Measurements from ENCODE around the gene CTXN1. TPM values are rescaled to one million over a fixed set of nuclear protein-coding genes. Genes with fewer than 3 reads are reported as not detected.
"Not testable (repeated sequence)": the region's sequence is repeated elsewhere in the genome, so short reads cannot be mapped to it uniquely, and the experiment has no call there.

Gene CTXN1
- total and polyA plus RNA-seq, 9 donors, result 1.4 to 99.7 (median 5.4) TPM; not detected in 1

DNA sequence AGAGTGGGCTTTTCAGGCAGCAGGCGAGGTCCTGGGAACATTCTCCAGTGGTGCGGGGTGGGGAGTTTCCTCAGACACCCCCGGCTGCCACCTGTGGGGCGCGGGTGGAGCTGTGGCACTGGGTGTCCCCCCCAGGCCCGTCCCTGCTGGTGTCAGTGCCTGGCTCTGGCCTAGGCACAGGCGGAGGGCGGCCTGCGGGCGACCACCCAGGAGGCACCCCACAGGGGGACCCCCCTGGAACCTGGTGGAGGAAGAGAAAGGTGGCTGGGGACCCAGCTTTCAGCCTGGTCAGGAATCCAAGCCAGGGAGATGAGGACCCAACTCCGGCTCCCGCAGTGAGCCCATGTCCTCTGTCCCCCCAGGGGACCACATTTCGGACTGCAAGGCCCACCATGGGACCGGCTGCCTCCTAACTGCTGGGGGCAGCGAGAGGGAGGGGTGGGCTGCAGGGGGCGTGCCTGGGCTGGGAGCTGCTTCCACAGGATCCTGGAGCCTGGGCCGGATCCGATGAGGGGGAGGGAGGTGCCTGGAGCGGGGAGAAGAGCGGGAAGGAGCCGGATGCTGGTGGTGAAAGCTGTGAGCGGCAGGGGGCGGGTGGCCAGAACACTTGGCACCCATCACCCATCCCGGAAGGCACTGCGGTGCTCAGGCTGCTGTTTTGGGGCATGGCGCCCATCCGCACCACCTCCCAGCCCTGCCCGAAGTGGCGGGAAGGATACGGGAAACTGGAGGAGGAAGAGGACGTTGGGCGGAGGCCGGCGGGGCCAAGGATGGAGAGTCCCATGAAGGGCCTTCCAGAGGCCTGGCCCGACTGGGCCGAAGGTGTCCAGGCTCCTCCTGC is 5.5 kb upstream of the CTXN1 start:
- no peak for TF ChIP-seq POLR2A (IDR thresholded peaks at IDR 0.05)
- TF ChIP-seq EP300 (IDR thresholded peaks at IDR 0.05), result no peak
- TF ChIP-seq, protein P1, sequence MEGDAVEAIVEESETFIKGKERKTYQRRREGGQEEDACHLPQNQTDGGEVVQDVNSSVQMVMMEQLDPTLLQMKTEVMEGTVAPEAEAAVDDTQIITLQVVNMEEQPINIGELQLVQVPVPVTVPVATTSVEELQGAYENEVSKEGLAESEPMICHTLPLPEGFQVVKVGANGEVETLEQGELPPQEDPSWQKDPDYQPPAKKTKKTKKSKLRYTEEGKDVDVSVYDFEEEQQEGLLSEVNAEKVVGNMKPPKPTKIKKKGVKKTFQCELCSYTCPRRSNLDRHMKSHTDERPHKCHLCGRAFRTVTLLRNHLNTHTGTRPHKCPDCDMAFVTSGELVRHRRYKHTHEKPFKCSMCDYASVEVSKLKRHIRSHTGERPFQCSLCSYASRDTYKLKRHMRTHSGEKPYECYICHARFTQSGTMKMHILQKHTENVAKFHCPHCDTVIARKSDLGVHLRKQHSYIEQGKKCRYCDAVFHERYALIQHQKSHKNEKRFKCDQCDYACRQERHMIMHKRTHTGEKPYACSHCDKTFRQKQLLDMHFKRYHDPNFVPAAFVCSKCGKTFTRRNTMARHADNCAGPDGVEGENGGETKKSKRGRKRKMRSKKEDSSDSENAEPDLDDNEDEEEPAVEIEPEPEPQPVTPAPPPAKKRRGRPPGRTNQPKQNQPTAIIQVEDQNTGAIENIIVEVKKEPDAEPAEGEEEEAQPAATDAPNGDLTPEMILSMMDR (IDR thresholded peaks at IDR 0.05), result no peak
- 83 to 90% (median 86%) methylated on average over 36 of the region's 36 CpGs for WGBS, 3 donors
- Histone ChIP-seq H3K27me3 (no peaks in the 10 kb centered on the region), H3K27ac (peak overlapping the region; percentile 11 to 35), H3K9me3 (no peaks in the 10 kb centered on the region), H3K36me3 (no peaks in the 10 kb centered on the region), H3K4me1 (ENCODE audit: insufficient read depth) (peaks cover 23% of the 10 kb centered on the region), H3K4me3 (no peak overlapping the region)
- intact Hi-C loops (cut with DNase I), result no loop called here
- DNase-seq, result peak; percentile 14 to 45 (median 39)

DNA sequence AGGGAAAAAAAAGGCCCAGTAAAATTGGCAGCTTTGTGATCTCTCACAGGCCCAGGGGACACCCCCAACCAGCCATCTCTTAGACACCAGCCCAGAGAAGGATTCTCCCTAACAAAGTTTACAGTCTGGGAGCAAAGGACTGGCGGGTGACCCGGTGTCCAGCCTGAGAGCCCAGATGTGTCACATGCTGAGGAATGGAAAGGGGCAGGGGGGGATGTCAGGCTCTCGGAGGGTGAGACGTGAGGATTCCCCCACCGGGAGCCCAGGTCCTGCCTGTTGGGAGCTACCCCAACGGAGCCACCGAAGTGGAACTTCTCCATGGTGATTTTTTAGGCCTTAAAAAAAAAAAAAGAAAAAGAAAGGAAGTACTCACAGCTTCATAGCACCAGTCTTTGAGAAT is 4.8 kb upstream of the CTXN1 start:
- TF ChIP-seq, protein P1 (IDR thresholded peaks at IDR 0.05), result no peak
- no peak for TF ChIP-seq EP300 (IDR thresholded peaks at IDR 0.05)
- TF ChIP-seq POLR2A (IDR thresholded peaks at IDR 0.05), result no peak
- Histone ChIP-seq H3K27ac (peak overlapping the region; percentile 11 to 35), H3K4me1 (ENCODE audit: insufficient read depth) (peaks cover 24% of the 10 kb centered on the region), H3K36me3 (no peaks in the 10 kb centered on the region), H3K9me3 (no peaks in the 10 kb centered on the region), H3K27me3 (no peaks in the 10 kb centered on the region), H3K4me3 (no peak overlapping the region)
- DNase-seq, result no peak
- 73 to 78% (median 76%) methylated on average over 7 of the region's 7 CpGs for WGBS, 3 donors
- intact Hi-C loops (cut with DNase I), result no loop called here

DNA sequence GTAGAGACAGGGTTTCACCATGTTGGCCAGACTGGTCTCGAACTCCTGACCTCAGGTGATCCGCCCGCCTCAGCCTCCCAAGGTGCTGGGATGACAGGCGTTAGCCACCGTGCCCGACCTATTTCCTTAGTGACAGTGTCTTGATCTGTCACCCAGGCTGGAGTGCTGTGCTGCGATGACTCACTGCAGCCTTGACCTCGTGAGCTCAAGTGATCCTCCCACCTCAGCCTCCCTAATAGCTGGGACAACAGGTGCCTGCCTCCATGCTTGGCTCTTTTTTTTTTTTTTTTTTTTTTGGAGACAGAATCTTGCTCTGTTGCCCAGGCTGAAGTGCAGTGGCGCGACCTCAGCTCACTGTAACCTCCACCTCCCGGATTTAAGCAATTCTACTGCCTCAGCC is 4.1 kb upstream of the CTXN1 start:
- H3K4me3 ChIP-seq; H3K36me3 ChIP-seq; H3K9me3 ChIP-seq; H3K27me3 ChIP-seq; intact Hi-C loops (cut with DNase I): not testable (repeated sequence)
- WGBS, 3 donors, result 75 to 83% (median 77%) methylated on average over 11 of the region's 11 CpGs
- DNase-seq, result peak in 2 of 5 donors; percentile 15 to 33
- Histone ChIP-seq H3K27ac (peak overlapping the region in 1 of 2 donors; percentile 82), H3K4me1 (ENCODE audit: insufficient read depth) (peaks cover 26% of the 10 kb centered on the region)

DNA sequence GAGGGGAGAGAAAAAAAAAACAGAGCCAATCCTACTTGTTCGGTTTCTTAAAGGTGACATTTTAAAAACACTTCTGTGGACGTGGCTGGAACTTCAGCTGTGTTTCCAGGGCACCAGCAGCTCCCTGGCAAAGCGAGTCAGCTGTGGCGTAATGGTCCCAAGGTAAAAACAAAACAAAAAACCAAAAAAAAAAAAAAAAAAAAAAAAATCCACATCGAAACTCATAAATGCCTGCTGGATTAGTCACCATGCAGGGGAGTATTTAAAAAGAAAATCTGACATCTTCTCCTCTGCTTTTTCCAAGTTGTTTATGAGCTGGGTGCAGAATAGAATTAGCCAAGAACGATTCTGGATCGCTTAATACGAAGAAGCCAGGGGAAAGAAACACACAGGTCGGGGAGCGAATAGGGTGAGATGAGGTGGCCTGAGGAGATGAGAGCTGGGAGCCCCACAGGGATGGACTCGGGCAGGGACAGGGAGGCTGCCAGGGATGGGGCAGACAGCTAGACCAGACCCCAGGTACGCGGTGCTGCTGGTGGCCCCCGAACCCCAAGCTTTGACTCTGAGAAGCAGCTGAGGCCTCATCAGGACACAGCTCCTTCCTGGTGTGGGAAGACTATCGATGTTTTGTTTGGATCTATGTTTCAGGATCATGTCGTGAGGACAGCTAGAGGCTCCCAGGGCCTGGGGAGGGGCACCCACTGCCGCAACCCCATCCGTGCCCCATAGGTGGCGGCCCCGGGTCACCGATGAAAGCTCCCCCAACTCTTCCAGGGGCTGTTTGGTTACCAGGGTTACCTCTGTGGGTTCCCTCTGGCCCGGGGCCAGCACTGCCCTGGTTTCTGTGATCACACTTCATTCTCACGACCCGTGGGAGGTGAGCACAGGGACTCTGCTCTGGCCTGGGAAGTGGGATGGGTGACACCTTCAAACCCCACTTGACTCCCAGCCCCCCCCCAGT is 3.1 kb upstream of the CTXN1 start:
- H3K36me3 ChIP-seq, result no peaks in the 10 kb centered on the region
- no peaks in the 10 kb centered on the region for H3K9me3 ChIP-seq
- H3K4me3 ChIP-seq, result peak overlapping the region; percentile 13
- H3K27ac ChIP-seq, result peak overlapping the region; percentile 82 to 88
- intact Hi-C loops (cut with DNase I), result no loop called here
- H3K4me1 ChIP-seq (ENCODE audit: insufficient read depth), result peaks cover 31% of the 10 kb centered on the region
- peak; percentile 74 to 88 (median 83) for DNase-seq
- no peaks in the 10 kb centered on the region for H3K27me3 ChIP-seq
- WGBS, 3 donors, result 5 to 11% (median 8%) methylated on average over 24 of the region's 24 CpGs
- TF ChIP-seq POLR2A (IDR thresholded peaks at IDR 0.05) (no peak), EP300 (IDR thresholded peaks at IDR 0.05) (no peak)
- TF ChIP-seq, protein P1 (IDR thresholded peaks at IDR 0.05), result peak in 2 of 3 donors; percentile 34 to 36
